Calu3 (cell line): ENCODE results near the gene CD81. TPM values are rescaled to one million over a fixed set of nuclear protein-coding genes. Genes with fewer than 3 reads are reported as not detected.

Source experiments
- BruUV-seq: library from RNA; stranded (reverse); fragments of 400-500 nt; replicated peaks from 2 replicates; lab custom pipeline; 2021; lab: Mats Ljungman, UMichigan
- CTCF ChIA-PET: fragments of 300-600 bp; sonication (Branson Sonifier 250); formaldehyde crosslinking; loops from one replicate; lab custom pipeline; 2022; ENCODE audit warnings: antibody characterized with exemption; lab: Charles Lee
- DNase-seq: peaks from one replicate; pipeline ENCODE4 v3.0.0; 2022
- H3K27ac Mint-ChIP-seq: one replicate; pipeline ENCODE4 v1.8.0; 2022; ENCODE audit warnings: mixed read lengths; ENCODE audit not compliant: unreplicated experiment
- H3K27me3 Mint-ChIP-seq: one replicate; pipeline ENCODE4 v1.8.0; 2022; ENCODE audit warnings: mixed read lengths; ENCODE audit not compliant: unreplicated experiment
- H3K36me3 Mint-ChIP-seq: one replicate; pipeline ENCODE4 v1.8.0; 2022; ENCODE audit warnings: mild to moderate bottlenecking, moderate library complexity, mixed read lengths; ENCODE audit not compliant: insufficient read depth, unreplicated experiment
- H3K4me1 Mint-ChIP-seq: one replicate; pipeline ENCODE4 v1.8.0; 2022; ENCODE audit warnings: mild to moderate bottlenecking, low read depth, mixed read lengths; ENCODE audit not compliant: unreplicated experiment
- H3K4me3 Mint-ChIP-seq: one replicate; pipeline ENCODE4 v1.8.0; 2022; ENCODE audit warnings: mild to moderate bottlenecking, low read depth, moderate library complexity, mixed read lengths; ENCODE audit not compliant: unreplicated experiment
- H3K9me3 Mint-ChIP-seq: one replicate; pipeline ENCODE4 v1.8.0; 2022; ENCODE audit warnings: low read depth, mixed read lengths; ENCODE audit not compliant: unreplicated experiment
- intact Hi-C: fragments of 100-400 bp; cut with micrococcal nuclease; formaldehyde crosslinking; loops from one replicate; pipeline ENCODE4 v1.10.0; 2022; ENCODE audit not compliant: unreplicated experiment
- total RNA-seq: library from RNA; stranded (reverse); gene quantifications from 2 replicates; pipeline ENCODE4 v1.2.3, GENCODE V29; 2022
- TF ChIP-seq, protein P1 (sequence below): fragments of 200-600 bp; IDR thresholded peaks from one replicate; pipeline ENCODE4 v1.8.0; 2022; ENCODE audit warnings: antibody characterized with exemption; ENCODE audit not compliant: unreplicated experiment

CD81 gene
- total RNA-seq, 1 experiment from 2014 or later: 283 TPM

- CTCF ChIA-PET: no interaction called here
- BruUV-seq: no TSS peak
Observed at GRCh38 chr11:2434008-2434407, 56.9 kb downstream of the CD81 start.

DNA sequence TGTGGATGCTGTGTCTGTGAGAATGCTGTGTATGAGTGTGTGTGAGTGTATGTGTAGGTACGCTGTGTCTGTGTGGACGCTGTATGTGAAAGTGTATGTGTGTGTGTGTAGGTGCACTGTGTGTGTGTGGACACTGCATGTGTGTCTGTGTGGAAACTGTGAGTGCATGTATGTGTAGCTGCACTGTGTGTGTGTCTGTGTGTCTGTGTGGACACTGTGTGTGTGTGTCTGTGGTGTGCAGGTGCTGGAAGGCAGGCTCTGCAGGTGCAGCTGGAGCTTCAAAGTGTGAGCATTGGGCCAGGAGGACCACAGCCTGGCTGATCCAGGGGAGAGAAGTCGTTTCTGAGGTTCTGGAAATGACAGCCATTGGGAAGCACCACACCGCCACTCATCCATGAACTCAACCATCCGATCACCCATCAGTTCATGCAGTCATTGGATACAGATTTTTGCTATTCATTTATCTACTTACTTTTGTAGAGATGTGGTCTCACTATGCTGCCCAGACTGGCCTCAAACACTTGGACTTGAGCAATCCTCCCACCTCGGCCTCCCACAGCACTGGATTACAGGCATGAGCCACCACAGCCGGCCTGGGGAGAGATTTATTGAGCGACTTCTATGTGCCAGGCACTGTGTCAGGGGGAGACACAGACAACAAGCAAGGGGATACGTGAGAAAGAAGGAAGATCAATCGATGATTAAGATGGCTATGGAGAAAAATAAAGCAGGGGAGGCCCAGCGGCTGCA, 57.6 kb downstream of the CD81 start:
- BruUV-seq: no TSS peak
- no peaks in the 10 kb centered on the region for H3K4me1 Mint-ChIP-seq
- H3K36me3 Mint-ChIP-seq: no peaks in the 10 kb centered on the region
- TF ChIP-seq, protein P1, sequence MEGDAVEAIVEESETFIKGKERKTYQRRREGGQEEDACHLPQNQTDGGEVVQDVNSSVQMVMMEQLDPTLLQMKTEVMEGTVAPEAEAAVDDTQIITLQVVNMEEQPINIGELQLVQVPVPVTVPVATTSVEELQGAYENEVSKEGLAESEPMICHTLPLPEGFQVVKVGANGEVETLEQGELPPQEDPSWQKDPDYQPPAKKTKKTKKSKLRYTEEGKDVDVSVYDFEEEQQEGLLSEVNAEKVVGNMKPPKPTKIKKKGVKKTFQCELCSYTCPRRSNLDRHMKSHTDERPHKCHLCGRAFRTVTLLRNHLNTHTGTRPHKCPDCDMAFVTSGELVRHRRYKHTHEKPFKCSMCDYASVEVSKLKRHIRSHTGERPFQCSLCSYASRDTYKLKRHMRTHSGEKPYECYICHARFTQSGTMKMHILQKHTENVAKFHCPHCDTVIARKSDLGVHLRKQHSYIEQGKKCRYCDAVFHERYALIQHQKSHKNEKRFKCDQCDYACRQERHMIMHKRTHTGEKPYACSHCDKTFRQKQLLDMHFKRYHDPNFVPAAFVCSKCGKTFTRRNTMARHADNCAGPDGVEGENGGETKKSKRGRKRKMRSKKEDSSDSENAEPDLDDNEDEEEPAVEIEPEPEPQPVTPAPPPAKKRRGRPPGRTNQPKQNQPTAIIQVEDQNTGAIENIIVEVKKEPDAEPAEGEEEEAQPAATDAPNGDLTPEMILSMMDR: no peak
- H3K9me3 Mint-ChIP-seq: no peaks in the 10 kb centered on the region
- CTCF ChIA-PET: no interaction called here
- no peak for DNase-seq
- no peak overlapping the region for H3K4me3 Mint-ChIP-seq
- H3K27me3 Mint-ChIP-seq: peaks cover 22% of the 10 kb centered on the region
- intact Hi-C loops: loop anchor here (10.0 kb wide), 1 partner anchor 450 kb away; the partner anchor contains the start of gene CDKN1C
- no peak overlapping the region for H3K27ac Mint-ChIP-seq

More at GRCh38 chr11:2434008-2434407, 56.9 kb downstream of the CD81 start:
- TF ChIP-seq, protein P1: no peak
- Mint-ChIP-seq H3K27ac (no peak overlapping the region), H3K4me3 (no peak overlapping the region), H3K4me1 (no peaks in the 10 kb centered on the region), H3K27me3 (peaks cover 15% of the 10 kb centered on the region), H3K9me3 (no peaks in the 10 kb centered on the region), H3K36me3 (no peaks in the 10 kb centered on the region)
- DNase-seq: no peak
- intact Hi-C loops: loop anchor here (10.0 kb wide), 1 partner anchor 451 kb away; the partner anchor contains the start of gene CDKN1C

GRCh38 chr11:2435288-2436012, 58.3 kb downstream of the CD81 start:
- no peak for DNase-seq
- H3K27ac Mint-ChIP-seq: no peak overlapping the region
- intact Hi-C loops: loop anchor here (10.0 kb wide), 1 partner anchor 449 kb away; the partner anchor contains the start of gene CDKN1C
- CTCF ChIA-PET: no interaction called here
- no TSS peak for BruUV-seq
- no peaks in the 10 kb centered on the region for H3K4me1 Mint-ChIP-seq
- H3K4me3 Mint-ChIP-seq: no peak overlapping the region
- no peaks in the 10 kb centered on the region for H3K36me3 Mint-ChIP-seq
- H3K27me3 Mint-ChIP-seq: peaks cover 29% of the 10 kb centered on the region
- TF ChIP-seq, protein P1: no peak
- H3K9me3 Mint-ChIP-seq: no peaks in the 10 kb centered on the region

- peaks cover 35% of the 10 kb centered on the region for H3K27me3 Mint-ChIP-seq
- no peaks in the 10 kb centered on the region for H3K9me3 Mint-ChIP-seq
- CTCF ChIA-PET: interaction anchor here (0.6 kb wide), 1 partner anchor 9 kb away, joined by 4 read pairs; the partner anchor contains the start of gene KCNQ1
- DNase-seq: no peak
- intact Hi-C loops: loop anchor here (10.0 kb wide), 1 partner anchor 449 kb away; the partner anchor contains the start of gene CDKN1C
- BruUV-seq: no TSS peak
- H3K4me1 Mint-ChIP-seq: no peaks in the 10 kb centered on the region
- TF ChIP-seq, protein P1: no peak
- no peak overlapping the region for H3K27ac Mint-ChIP-seq
- no peak overlapping the region for H3K4me3 Mint-ChIP-seq
- H3K36me3 Mint-ChIP-seq: no peaks in the 10 kb centered on the region
Observed at GRCh38 chr11:2436013-2436520, 59.0 kb downstream of the CD81 start.
